Hematopoietic multipotent progenitor cell treated with erythropoietin and hydrocortisone succinate and interleukin-3 and kit ligand, for 4 days (in vitro differentiated cells): ENCODE measurements around the gene GAS2L1.

Source experiments
- DNase-seq: peaks from one replicate; pipeline ENCODE4 v3.0.0-alpha.2; 2015

Gene GAS2L1

DNA sequence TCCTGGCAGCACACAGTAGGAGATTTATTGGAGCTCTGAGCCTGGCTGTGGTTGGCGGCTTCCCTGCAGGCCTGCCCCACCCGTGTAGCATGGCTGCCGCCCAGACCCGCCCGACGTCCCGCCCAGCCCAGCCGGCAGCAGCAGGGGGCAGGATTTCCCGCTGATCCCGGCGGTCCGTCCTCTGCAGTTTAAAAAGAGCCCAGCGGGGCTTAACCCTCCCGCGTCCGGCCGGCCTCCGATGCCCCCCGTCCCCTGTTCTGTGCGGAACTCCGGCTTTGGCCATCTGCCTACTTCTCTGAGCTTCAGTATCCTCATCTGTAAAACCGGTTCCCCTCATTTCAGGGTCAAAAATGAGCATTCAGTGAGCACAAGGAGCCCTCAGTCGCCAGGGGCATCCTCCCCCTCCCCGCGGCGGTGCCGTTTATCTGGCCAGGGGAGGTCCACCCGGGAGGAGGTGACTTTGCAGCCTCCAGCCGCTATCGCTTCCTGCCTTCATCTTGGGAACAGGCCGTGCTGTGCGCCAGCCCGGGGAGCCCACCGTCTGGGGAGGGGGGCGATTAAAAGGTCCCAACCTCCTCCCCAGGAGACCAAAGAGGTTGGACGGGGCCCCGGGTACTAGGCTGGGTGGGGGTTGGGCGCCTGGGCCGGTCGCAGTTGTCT is at the start of gene GAS2L1:
Gene GAS2L1 (plus strand): TSS at position 476 of the 660 bp plus-strand sequence. CDS start 1,456 bp downstream, outside the sequence.
- peak; percentile 93 for DNase-seq

DNA sequence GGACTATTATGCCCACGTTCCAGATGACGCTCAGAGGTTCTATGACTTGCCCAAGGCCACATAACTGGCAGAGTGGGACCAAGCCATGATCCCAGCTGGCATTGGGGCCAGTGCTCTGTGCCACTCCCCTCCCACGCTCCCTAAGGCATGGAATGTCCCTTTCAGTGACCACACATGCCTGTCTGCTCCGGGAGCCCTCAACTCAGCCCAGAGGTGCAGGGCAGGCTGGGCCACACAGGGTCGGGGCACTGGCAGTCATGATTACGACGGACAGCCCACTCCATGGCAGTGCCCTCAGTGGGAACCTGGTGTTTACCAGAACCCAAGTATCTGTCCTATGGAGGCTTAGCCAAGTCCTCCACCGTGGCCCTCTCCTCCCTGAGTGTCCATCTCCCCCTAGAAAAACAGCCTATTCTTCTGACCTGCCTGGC is 48.7 kb upstream of the GAS2L1 start:
- DNase-seq: no peak

DNA sequence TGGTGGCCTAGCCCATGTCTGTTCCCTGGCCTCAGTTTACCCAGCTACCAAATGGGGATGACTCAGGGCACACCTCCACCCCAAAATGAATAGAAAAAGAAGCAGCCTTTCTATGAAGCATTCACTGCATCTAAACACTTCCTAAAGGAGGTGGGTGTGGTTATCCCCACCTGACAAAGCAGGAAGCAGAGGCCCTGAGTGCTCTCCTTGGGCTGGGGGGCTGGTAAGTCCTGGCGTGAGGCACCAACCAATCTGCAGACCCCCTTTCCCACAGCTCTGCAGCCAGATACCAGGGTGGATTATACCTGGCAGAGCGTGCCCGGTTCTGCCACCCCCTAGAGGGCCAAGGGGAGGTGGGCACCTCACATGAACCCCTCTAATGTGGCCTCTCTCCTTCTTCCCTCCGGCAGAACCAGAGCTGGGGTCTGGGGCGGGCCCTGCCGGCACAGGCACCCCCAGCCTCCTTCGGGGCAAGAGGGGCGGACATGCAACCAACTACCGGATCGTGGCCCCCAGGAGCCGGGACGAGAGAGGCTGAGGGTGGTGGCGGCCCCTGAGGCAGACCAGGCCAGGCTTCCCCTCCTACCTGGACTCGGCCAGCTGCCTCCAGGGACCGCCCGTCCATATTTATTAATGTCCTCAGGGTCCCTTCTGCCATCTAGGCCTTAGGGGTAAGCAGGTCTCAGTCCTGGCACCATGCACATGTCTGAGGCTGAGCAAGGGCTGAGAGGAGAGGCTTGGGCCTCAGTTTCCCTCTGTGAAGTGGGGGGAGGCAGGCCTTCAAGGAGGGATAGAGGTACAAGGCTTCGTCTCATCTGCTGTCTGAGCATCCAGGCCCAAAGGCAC is 47.8 kb upstream of the GAS2L1 start:
- DNase-seq: no peak

DNA sequence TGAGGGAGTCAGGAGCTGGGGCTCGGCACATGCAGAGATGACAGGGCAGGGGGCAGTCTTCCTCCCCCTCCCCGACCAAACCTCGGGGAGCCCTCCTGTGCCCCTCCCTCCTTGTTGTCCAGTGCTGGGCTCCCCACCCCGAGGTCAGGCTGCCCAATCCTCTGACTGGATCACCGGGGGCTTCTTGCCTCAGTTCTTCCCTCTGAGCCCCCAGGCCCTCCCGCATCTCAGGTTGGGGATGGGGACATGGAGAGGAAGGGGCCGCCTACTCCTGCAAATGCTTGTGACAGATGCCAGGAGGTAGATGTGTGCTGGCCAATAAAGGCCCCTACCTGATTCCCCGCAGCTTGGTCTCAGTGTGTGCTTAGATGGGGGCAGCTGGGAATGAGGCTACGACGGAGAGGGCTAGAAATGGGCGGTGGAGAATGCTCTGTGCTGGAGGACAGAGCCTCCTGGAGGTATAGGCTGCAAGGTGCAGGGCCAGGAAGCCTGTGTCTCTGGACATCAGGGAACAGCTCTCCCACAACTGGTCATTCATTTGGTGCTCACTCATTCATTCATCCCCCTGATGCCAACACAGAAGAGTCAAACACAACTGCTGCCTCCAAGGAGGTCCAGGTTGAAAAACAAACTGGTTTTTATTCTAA is 47.1 kb upstream of the GAS2L1 start:
- peak; percentile 41 for DNase-seq

DNA sequence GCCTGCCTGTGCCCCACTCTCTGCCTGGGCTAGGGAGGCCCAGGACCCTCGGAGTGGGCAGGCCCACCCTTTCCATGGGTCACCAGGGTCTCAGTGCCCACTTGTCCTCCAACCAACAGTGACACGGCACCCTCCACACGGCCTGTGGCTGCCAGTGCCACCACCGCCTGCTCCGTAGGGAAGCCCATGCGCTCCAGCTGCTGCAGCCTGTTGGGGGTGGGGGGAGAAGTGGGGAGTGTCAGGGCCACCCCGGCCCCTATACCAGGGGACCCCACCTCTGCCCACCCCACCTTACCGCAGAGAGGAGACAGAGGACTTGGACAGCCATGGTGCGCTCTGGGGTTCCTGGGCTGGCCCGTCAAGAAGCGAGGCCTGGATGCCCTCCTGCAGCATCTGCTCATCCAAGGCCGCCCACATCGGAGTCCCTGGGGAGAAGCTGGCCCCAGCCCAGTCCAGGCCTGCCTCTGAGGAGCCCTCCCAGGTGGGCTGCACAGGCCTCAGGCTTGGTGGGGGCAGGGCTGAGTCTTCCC is 46.4 kb upstream of the GAS2L1 start:
- no peak for DNase-seq

DNA sequence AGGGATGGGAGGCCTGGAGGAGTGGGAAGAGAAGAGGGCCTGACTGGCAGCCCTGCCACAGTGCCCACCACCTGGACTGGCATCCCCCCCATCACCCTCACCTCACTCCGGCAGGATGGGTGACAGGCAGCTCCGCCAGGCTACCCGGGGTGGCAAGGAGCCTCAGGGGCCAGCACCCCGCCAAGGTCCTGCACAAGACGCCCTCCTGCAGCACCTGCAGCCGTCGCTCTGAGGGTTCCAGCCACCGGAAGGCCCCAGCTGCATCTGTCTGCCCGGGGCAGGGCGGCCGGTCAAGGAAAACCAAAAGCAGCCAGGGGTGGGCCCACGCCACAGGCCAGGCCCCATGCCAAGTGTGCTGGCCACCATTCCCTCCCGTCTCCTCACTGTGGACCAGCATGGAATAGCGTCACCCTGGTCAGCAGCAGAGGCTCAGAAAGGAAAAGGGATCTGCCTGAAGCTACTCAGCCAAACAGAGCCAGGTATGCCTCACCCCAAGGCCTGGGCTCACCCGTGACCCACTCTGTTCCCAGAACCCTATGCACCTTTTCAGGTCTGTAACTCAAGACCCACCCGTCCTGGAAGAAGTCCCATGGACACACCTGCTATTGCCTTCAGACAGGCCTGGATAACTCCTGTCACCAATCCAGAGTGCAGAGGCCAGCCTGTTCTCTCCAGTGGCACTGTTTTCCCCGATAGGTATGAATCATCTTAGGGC is 45.7 kb upstream of the GAS2L1 start:
- DNase-seq: no peak

DNA sequence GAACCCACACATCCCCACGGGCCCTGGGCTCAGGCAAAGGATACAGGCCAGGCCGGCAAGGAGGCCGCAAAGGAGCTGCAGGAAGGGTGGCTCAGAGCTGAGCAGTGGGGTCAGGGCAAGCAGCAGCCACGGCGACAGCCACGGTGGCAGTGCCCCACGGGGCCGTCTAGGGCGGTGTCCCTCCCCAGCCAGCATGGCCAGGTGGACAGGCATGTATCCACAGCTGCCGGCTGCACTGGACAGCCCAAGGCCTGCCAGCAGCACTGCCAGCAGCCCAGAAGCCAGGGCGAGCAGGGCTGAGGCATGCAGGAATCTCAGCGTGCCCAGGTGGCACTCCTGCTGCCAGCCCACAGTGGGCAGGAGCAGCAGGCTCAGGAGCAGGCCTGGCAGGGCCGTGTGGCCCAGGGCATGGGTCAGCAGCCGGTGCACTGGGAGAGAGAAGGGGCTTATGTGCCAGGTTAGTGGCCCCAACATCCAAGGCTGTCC is 42.6 kb upstream of the GAS2L1 start:
- no peak for DNase-seq

DNA sequence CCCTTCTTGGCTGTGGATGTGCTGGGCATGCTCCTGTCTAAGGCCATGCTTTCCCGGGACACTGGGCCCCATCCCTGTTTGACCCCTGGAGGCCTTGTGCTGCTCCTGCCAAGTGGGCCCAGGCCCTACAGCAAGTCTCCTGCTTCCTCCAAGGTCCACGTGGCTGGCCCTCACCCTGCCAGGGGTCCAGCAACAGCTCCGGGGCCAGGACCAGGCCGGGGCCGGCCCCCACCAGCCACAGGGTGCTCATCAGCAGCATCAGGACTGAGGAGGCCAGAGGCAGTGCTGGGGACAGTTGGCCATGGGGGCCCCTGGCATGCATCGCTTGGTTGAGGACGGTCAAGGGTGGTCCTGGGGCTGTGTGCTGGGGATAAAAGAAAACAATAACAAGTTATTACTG is 41.1 kb upstream of the GAS2L1 start:
- no peak for DNase-seq

DNA sequence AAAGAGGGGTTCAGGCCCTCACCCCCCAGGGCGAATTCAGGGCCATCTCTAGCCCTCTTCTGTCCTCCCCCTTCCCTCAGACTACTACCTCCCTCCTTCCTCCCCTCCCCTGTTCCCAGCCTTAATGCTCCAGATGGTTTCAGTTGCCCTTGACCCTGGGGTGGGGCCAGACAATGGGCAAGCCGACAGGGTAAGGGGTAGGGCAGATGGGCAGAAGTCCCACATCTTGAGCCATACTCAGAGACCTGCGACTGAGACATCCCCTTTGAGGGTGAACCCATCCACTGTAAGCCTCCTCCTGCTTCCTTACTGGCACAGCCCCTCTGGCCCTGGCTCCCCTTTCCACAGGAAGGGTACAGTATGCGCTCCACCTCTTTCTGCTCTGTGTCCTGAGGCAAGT is 40.5 kb upstream of the GAS2L1 start:
- no peak for DNase-seq

DNA sequence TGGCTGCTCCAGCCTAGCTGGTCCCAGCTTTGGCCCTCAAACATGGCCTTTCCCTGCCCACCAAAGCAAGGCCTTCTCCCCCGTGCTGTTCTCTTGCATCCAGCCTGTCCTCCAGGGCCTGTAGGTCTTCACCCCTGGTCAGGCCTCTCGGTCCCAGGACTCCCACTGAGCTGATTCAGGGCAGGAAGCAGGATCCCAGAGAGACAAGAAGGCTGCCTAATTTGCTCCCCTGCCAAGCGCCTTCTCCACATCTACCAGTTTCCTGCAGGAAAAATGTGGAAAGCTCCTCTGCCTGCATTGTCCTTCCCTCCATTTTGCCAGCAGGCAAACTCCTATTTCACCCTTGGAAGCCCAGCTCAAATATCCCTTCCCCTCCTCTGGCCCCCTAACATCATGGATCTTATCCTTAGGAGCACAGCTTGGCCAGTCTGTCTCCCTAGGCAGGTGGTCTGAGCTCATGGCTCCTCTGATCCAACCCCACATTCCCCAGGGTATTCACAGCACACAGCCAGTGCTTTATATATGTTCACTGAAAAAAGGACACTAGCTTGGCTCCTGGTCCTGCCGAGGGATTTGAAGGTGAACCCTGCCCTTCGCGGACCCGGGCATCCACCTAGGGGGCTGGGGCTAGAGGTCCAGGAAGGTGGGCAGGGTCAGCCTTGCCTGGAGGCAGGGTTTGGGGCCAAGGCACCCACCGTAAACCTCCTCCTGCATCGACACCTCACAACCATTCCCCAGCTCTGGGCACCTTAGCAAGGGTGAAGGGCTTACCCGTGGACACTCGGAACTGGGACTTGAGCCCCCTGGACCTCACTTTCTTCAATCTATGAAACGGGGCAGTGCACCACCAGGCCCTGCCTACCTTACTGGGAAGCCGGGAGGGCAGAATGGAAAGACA is 39.6 kb upstream of the GAS2L1 start:
- DNase-seq: peak; percentile 33

DNA sequence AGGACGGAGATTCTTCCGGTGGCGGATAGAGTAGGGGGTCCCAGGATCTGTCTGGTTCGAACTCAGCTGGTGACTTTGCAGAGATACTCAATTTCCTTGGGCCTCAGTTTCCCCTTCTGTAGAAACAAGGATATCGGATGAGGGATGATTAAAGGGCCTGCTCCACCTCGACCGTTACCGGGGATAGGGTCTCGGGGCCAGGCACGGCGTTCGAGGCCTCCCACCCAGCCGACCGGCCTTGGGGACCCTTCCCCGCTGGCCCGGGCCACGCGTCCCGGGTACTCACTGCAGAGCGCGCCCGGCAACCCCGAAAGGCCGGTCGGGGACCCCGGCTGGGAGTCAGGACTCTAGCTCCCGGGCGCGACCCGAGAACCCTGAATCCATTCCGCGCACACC is 39.0 kb upstream of the GAS2L1 start:
- no peak for DNase-seq

DNA sequence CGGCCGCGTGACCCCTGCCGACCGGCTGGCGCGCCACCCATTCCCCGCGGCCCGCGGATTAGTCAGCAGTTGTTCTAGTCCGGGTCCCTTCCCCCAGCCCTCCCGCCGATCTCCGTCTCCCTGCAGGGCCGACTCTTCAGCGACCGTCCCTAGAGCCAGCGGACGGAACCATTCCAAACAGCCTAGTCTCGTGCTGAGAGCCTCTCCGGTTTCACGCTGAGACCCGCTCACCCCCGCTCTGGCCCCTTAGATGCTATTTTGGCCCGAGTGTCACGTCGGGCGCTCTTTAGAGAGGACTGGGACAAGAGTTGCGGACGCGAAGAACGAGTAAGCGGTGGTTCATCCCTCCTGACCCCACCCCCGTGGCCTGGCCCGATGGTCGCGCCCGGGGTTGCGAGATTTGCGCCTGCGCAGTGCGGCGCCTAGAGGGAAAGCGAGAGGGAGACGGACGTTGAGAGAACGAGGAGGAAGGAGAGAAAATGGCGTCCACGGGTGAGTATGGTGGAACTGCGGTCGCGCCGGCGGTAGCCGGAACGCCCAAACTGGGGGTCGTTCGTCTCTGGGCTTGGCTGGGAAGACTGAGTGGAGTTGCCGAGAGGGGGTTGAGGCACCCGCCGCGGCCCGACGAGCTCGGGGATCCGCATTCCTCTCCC is 38.5 kb upstream of the GAS2L1 start, which contains the start of the genes EWSR1 and RHBDD3:
Gene EWSR1 (plus strand): TSS at position 411 of the 653 bp plus-strand sequence. CDS start 69 bp downstream, at position 480.
Gene RHBDD3 (minus strand): TSS at position 124 of the 653 bp plus-strand sequence. CDS start 2,355 bp downstream, outside the sequence.
- peak; percentile 98 for DNase-seq

DNA sequence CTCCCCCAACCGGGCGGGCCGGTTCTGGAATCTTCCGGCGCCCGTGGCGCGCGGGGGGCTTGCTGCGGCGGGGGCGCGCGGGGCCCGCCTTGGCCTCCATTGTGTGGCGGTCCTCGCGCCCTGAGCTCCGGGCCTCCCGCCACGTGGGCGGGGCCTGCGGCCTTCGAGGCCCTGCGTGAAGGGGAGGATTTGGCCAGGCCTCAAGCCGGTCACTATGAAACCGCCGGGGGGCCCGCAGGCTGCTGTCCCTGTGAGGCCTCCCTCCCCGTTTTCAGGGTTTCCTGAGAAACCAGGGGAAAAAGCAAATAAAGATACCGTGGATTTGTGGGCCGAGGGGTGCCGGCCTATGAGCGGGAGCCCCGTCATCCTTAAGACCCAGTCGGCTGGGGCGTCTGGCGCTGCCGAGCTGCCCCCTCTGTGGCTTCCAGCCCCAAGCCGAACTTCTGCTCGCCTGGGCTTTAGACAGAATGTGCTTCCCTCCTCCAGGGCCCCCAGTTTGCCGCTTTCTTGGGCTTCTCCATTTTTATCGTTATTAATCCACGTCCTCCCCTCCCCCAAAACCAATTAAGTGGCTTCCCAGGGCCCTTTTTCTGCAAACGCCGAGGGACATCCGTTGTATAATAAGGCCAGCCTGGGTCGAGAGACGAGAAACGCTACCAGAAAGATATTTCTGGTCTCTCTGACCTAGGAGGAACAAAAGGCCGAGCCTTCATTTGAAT is 37.8 kb upstream of the GAS2L1 start:
- DNase-seq: peak; percentile 67

DNA sequence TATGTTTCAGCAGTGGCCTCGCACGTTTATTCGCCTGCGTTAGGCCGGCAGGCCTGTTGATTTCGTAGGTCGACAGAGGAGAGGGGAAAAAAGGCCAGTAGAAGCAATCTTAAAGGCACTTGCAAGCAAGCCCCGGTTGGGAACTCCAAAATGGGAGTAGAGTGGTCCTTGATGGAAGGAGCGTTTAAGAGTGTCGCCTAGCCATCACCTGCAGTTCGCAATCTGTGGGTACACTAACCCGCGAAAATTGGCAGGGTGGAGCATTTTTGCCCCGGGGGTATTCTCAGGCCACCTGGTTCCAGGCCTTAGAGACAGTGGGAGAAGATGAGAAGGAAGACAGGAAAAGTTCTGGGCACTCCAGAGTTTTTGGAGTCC is 37.2 kb upstream of the GAS2L1 start:
- no peak for DNase-seq

DNA sequence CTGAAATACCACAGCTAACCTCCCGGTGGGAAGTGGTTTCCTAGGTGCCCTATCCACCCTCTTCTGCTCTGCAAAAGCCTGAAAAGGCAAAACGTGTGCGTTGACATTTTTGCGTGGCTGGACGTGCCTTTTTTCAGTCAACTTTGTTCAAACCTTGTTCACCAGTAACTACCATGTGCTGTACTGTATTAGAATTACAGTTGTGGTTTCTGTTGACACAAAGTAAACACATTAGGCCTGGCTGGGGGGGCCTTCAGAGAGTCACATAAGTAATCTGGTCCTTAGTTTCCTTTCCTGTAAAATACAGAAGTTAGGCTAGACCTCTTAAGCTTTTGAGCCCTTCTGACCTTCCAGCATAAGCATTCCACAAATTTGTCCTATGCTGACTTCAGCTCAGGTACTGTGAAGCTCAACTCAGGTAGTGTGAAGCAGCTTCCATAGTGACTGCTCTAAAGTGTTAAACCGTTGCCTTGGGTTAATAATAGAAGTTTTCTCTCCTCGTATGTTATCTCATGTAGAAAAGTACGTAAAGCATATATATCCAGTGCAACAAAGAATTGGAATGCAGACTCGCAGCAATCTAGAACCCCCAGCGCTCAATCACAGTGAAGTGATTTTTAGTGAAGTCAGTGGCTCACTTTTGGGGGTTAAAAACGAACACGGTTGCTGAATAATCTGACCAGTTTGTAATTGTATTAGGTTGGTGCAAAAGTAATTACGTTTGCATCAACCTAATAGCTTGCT is 36.5 kb upstream of the GAS2L1 start:
- DNase-seq: peak; percentile 49

DNA sequence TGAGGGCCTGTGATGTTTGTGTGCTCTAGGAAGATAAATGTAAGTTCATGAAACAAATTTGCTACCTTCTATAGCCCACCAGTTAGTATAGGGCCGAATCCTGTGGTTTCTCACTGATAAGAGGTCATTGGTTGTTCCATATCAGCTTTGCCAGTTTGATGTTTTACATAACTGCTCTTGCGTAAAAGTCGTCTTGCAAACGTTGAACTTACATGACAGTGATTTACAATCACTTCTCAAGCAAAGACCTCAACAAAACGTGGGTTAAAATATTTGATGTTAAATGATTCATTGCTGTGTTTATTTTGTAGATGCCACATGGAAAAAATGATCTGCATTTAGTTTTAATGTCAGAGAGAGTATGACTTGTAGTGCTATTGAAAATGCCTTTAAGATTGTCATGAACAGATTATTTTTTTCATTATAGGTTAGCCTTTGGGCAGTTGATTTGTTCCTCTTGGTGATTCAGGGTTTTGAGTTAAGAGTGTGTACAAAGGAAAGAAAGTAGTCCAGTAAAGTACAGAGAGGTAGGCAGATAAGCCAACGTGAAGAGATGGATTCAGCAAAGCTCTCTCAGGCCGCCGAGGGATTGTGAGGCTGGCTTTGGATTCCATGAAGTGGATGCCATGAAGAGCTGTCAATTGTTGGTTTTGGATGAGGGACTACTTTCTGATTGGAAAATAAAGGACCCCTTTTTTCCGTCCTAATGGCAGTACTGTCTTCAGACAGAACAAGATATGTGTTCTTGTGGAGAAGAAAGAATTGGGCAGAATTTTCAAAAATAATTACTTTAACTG is 35.8 kb upstream of the GAS2L1 start:
- DNase-seq: peak; percentile 94

DNA sequence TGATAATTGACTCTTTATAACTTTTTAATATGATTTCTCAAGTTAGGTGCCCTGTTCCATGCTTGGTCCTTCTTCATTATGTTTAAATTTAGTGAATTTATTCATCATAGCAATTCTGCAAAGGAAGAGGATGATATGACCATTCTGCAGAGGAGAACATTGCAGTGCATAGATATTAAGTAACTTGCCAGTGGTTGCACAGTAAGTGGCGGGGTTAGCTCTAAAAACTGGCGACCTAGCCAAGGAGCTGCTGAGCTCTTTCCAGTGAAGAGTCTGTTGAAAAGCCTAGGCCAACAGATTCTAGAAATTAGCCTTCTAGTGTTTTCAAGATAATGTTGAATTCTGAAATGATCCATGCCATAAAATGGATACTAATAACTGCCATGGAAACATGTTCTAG is 33.8 kb upstream of the GAS2L1 start:
- DNase-seq: no peak

DNA sequence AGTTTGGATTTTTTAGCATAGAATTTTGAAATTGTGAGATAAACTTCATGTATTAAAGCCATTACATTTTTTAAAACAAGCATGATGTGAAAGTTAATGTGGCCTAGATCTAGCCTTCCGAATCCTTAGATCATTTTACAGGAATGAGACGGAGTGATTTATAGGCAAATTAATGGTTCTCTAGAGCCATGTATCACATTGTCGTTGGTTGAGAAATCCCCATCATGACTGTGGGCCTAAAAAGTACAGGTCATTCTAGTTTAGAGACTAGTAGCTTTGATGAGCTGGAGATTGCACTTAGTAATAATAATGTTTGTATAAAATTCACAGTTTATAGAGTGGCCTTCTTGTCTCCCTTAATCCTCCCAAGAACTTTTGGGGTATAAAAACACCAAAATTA is 31.3 kb upstream of the GAS2L1 start:
- DNase-seq: no peak
